ENCODE results near the gene MLLT3.

Gene MLLT3

DNA sequence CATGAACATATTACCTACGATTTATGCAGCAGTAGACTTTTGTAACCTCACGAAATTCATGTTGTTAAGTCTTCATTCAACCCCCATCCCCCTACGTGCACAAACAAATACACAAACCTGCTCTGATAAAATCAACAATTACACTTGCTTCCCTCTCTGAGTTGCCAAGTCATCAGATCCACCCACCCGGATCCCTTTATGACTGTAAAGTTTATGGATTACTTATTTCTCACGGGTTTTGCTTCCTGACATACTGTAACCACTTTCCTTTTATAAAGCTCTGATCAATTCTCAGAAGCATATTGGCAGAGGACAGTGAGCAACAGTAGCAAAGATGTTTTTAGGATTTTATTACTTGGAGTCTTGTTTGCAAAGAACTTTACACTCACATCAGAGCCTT lies 70.5 kb downstream of the MLLT3 start:
- H3K36me3 ChIP-seq (ENCODE audit: low read depth) = no peaks in the 10 kb centered on the region
- no peaks in the 10 kb centered on the region for H3K27me3 ChIP-seq (ENCODE audit: insufficient read depth, poor library complexity, severe bottlenecking)
- TF ChIP-seq CTCF (IDR thresholded peaks at IDR 0.05; ENCODE audit: poor library complexity, severe bottlenecking) = no peak
- no peaks in the 10 kb centered on the region for H3K9me3 ChIP-seq (ENCODE audit: severe bottlenecking)
- H3K4me3 ChIP-seq (ENCODE audit: severe bottlenecking) = no peak overlapping the region
- DNase-seq (ENCODE audit: low spot score) (no peak), ATAC-seq (ENCODE audit: low read depth) (no peak)
- H3K4me1 ChIP-seq (ENCODE audit: insufficient read depth, poor library complexity, severe bottlenecking) = peaks cover 44% of the 10 kb centered on the region
- H3K27ac ChIP-seq (ENCODE audit: poor library complexity, severe bottlenecking) = peak overlapping the region; percentile 75

- TF ChIP-seq CTCF (IDR thresholded peaks at IDR 0.05; ENCODE audit: poor library complexity, severe bottlenecking) = no peak
- ATAC-seq (ENCODE audit: low read depth) (peak; percentile 93), DNase-seq (ENCODE audit: low spot score) (no peak)
- H3K4me3 ChIP-seq (ENCODE audit: severe bottlenecking) = no peak overlapping the region
- H3K27me3 ChIP-seq (ENCODE audit: insufficient read depth, poor library complexity, severe bottlenecking) = no peaks in the 10 kb centered on the region
- H3K36me3 ChIP-seq (ENCODE audit: low read depth) = no peaks in the 10 kb centered on the region
- peak overlapping the region; percentile 75 for H3K27ac ChIP-seq (ENCODE audit: poor library complexity, severe bottlenecking)
- H3K9me3 ChIP-seq (ENCODE audit: severe bottlenecking) = no peaks in the 10 kb centered on the region
- peaks cover 44% of the 10 kb centered on the region for H3K4me1 ChIP-seq (ENCODE audit: insufficient read depth, poor library complexity, severe bottlenecking)
These were observed 71.1 kb downstream of the MLLT3 start for GRCh38 chr9:20551236-20551635.

- peaks cover 44% of the 10 kb centered on the region for H3K4me1 ChIP-seq (ENCODE audit: insufficient read depth, poor library complexity, severe bottlenecking)
- ATAC-seq (ENCODE audit: low read depth) (no peak), DNase-seq (ENCODE audit: low spot score) (no peak)
- no peaks in the 10 kb centered on the region for H3K27me3 ChIP-seq (ENCODE audit: insufficient read depth, poor library complexity, severe bottlenecking)
- H3K36me3 ChIP-seq (ENCODE audit: low read depth) = no peaks in the 10 kb centered on the region
- no peak overlapping the region for H3K4me3 ChIP-seq (ENCODE audit: severe bottlenecking)
- no peaks in the 10 kb centered on the region for H3K9me3 ChIP-seq (ENCODE audit: severe bottlenecking)
- no peak for TF ChIP-seq CTCF (IDR thresholded peaks at IDR 0.05; ENCODE audit: poor library complexity, severe bottlenecking)
- peak overlapping the region; percentile 75 for H3K27ac ChIP-seq (ENCODE audit: poor library complexity, severe bottlenecking)
These were observed 72.0 kb downstream of the MLLT3 start for GRCh38 chr9:20550326-20550725.

DNA sequence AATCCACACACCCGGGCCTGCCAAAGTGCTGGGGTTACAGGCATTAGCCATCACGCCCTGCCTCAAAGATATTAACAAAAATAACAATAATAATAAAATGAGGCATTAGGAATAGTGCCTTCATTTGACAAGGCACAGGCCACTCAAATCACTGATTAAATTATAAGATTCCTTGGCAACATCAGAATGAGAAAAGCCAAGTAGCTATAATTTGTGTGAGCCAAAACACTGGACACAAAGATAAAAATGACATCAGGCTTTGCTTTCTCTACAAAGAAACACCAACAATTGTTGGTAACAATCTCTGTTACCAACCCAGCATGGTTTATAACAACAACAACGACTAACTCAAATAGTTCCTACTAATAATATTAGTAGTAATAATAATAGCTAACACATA lies 73.2 kb downstream of the MLLT3 start:
- TF ChIP-seq CTCF (IDR thresholded peaks at IDR 0.05; ENCODE audit: poor library complexity, severe bottlenecking) = no peak

GRCh38 chr9:20545023-20545622 lies 77.2 kb downstream of the MLLT3 start:
- no peak for ATAC-seq (ENCODE audit: low read depth)
- Histone ChIP-seq H3K4me1 (ENCODE audit: insufficient read depth, poor library complexity, severe bottlenecking) (peaks cover under 1% of the 10 kb centered on the region), H3K4me3 (ENCODE audit: severe bottlenecking) (no peak overlapping the region), H3K27me3 (ENCODE audit: insufficient read depth, poor library complexity, severe bottlenecking) (no peaks in the 10 kb centered on the region), H3K27ac (ENCODE audit: poor library complexity, severe bottlenecking) (no peak overlapping the region), H3K9me3 (ENCODE audit: severe bottlenecking) (peaks cover 3% of the 10 kb centered on the region), H3K36me3 (ENCODE audit: low read depth) (no peaks in the 10 kb centered on the region)
- DNase-seq (ENCODE audit: low spot score) = no peak
- no peak for TF ChIP-seq CTCF (IDR thresholded peaks at IDR 0.05; ENCODE audit: poor library complexity, severe bottlenecking)

More for the DNA sequence above, 73.2 kb downstream of the MLLT3 start:
- DNase-seq (ENCODE audit: low spot score) (no peak), ATAC-seq (ENCODE audit: low read depth) (no peak)
- Histone ChIP-seq H3K9me3 (ENCODE audit: severe bottlenecking) (no peaks in the 10 kb centered on the region), H3K4me1 (ENCODE audit: insufficient read depth, poor library complexity, severe bottlenecking) (peaks cover 40% of the 10 kb centered on the region), H3K27me3 (ENCODE audit: insufficient read depth, poor library complexity, severe bottlenecking) (no peaks in the 10 kb centered on the region), H3K27ac (ENCODE audit: poor library complexity, severe bottlenecking) (no peak overlapping the region), H3K4me3 (ENCODE audit: severe bottlenecking) (no peak overlapping the region), H3K36me3 (ENCODE audit: low read depth) (no peaks in the 10 kb centered on the region)

All from RWPE2 (cell line).